ENCODE data around the gene KCND3. TPM values are rescaled to one million over a fixed set of nuclear protein-coding genes. Genes with fewer than 3 reads are reported as not detected.

KCND3 gene
- polyA plus RNA-seq, 3 donors = not detected

GRCh38 chr1:111983500-111983899, 6.0 kb downstream of the KCND3 start:
- H3K4me1 Mint-ChIP-seq = no peaks in the 10 kb centered on the region
- WGBS (ENCODE audit: insufficient coverage) = 94% methylated on average over 5 of the region's 8 CpGs

GRCh38 chr1:111982428-111982827, 7.0 kb downstream of the KCND3 start:
- intact Hi-C loops (cut with micrococcal nuclease) = no loop called here
- TF ChIP-seq CTCF (IDR thresholded peaks at IDR 0.05) = no peak
- no peaks in the 10 kb centered on the region for H3K4me1 ChIP-seq (ENCODE audit: control insufficient read depth in 1 of 2, insufficient read depth in 2 of 2, low read length in 2 of 2)
- Mint-ChIP-seq H3K27ac (no peak overlapping the region), H3K4me1 (no peaks in the 10 kb centered on the region), H3K9me3 (peaks cover 0 to 2% (median 0%) of the 10 kb centered on the region in 7 donors), H3K4me3 (no peak overlapping the region), H3K27me3 (ENCODE audit: low read depth in 3 of 3) (peaks cover 4 to 35% (median 7%) of the 10 kb centered on the region in 3 donors), H3K36me3 (no peaks in the 10 kb centered on the region)
- H3K27ac ChIP-seq (ENCODE audit: low read depth in 1 of 2, low read length in 2 of 2) = no peak overlapping the region
- H3K9me3 ChIP-seq (replicated peaks in 1 of 2; ENCODE audit: control insufficient read depth in 1 of 2, insufficient read depth in 1 of 2, low read length in 2 of 2) = no peaks in the 10 kb centered on the region
- H3K79me2 ChIP-seq (ENCODE audit: insufficient read depth, low read length) = no peaks in the 10 kb centered on the region
- no peak overlapping the region for H3K4me2 ChIP-seq (replicated peaks; ENCODE audit: extremely low read depth, low read length, poor library complexity, severe bottlenecking)
- DNase-seq = no peak
- no peaks in the 10 kb centered on the region for H4K20me1 ChIP-seq (ENCODE audit: insufficient read depth, low read length)
- no peaks in the 10 kb centered on the region for H3K36me3 ChIP-seq (replicated peaks in 1 of 2; ENCODE audit: control insufficient read depth in 1 of 2, insufficient read depth in 2 of 2, low read length in 2 of 2)
- 96% methylated on average over 27 of the region's 28 CpGs for WGBS (ENCODE audit: insufficient coverage)
- no peak overlapping the region for H2AFZ ChIP-seq (ENCODE audit: insufficient read depth, low read depth, low read length, poor library complexity, severe bottlenecking)
- H3K9ac ChIP-seq (ENCODE audit: insufficient read depth, low read length, poor library complexity, severe bottlenecking) = no peak overlapping the region
- no peak overlapping the region for H3K4me3 ChIP-seq (replicated peaks in 1 of 3; ENCODE audit: low read depth in 2 of 3, low read length in 3 of 3)
- peaks cover 1 to 19% of the 10 kb centered on the region in 2 donors for H3K27me3 ChIP-seq (ENCODE audit: control insufficient read depth in 2 of 2, insufficient read depth in 2 of 2, low read length in 2 of 2)

More at GRCh38 chr1:111983500-111983899, 6.0 kb downstream of the KCND3 start:
- no peak for TF ChIP-seq CTCF (IDR thresholded peaks at IDR 0.05)
- Histone ChIP-seq H3K9ac (ENCODE audit: insufficient read depth, low read length, poor library complexity, severe bottlenecking) (no peak overlapping the region), H4K20me1 (ENCODE audit: insufficient read depth, low read length) (no peaks in the 10 kb centered on the region), H3K27ac (ENCODE audit: low read depth in 1 of 2, low read length in 2 of 2) (no peak overlapping the region), H3K4me3 (replicated peaks in 1 of 3; ENCODE audit: low read depth in 2 of 3, low read length in 3 of 3) (no peak overlapping the region), H2AFZ (ENCODE audit: insufficient read depth, low read depth, low read length, poor library complexity, severe bottlenecking) (no peak overlapping the region), H3K4me2 (replicated peaks; ENCODE audit: extremely low read depth, low read length, poor library complexity, severe bottlenecking) (no peak overlapping the region), H3K79me2 (ENCODE audit: insufficient read depth, low read length) (no peaks in the 10 kb centered on the region), H3K9me3 (replicated peaks in 1 of 2; ENCODE audit: control insufficient read depth in 1 of 2, insufficient read depth in 1 of 2, low read length in 2 of 2) (peaks cover 0 to 5% of the 10 kb centered on the region in 2 donors), H3K4me1 (ENCODE audit: control insufficient read depth in 1 of 2, insufficient read depth in 2 of 2, low read length in 2 of 2) (no peaks in the 10 kb centered on the region), H3K27me3 (ENCODE audit: control insufficient read depth in 2 of 2, insufficient read depth in 2 of 2, low read length in 2 of 2) (peaks cover 10 to 30% of the 10 kb centered on the region in 2 donors), H3K36me3 (replicated peaks in 1 of 2; ENCODE audit: control insufficient read depth in 1 of 2, insufficient read depth in 2 of 2, low read length in 2 of 2) (no peaks in the 10 kb centered on the region)
- no peak for DNase-seq
- no peak overlapping the region for H3K27ac Mint-ChIP-seq
- intact Hi-C loops (cut with micrococcal nuclease) = no loop called here
- peaks cover 0 to 2% (median 0%) of the 10 kb centered on the region in 7 donors for H3K9me3 Mint-ChIP-seq
- H3K4me3 Mint-ChIP-seq = no peak overlapping the region
- H3K36me3 Mint-ChIP-seq = no peaks in the 10 kb centered on the region
- peaks cover 14 to 40% (median 17%) of the 10 kb centered on the region in 3 donors for H3K27me3 Mint-ChIP-seq (ENCODE audit: low read depth in 3 of 3)

Measured in CD14-positive monocyte (primary cell).